Skin of body (tissue), 2 donors: ENCODE results near the gene HAL. TPM values are rescaled to one million over a fixed set of nuclear protein-coding genes. Genes with fewer than 3 reads are reported as not detected.

Experiments
- DNase-seq: peaks from one replicate; lab custom pipeline; 2025; lab: John Stamatoyannopoulos, UW
- total RNA-seq: library from RNA; depleted of rRNA; stranded (reverse); fragments of >200 nt; gene quantifications from one replicate; pipeline ENCODE4 v1.2.3, GENCODE V29; 2014

The HAL gene
- total RNA-seq: 26.6 TPM

DNA sequence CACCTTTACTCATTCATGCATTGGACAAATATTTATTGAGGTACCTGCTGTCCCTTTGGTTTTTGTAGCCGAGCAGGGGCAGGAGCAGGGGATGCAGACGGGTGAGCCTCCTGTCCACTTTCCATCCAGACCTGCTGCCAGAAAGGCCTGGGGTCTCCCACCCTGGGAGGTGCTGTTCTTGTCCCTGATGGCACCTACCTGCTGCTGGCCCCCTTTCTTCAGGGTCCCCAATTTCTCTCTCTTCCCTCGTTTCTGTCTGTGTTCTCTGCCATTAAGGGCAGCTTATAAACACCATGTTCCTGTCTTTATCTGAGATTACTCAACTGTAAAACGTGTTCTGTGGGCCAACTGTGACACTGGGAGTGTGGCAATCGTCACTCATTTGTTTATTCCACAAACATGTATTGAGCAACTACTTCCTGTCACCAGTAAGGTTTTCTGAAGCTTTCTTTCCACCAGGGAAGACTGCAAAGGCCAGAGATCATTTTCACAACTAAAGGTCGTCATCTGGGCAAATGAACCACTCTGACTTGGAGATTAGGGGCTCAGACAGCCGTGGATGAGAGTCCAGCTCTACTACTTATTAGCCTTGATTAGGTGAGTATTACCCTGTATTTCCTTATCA, at the start of gene HAL:
Gene HAL, minus strand, starts transcription at position 311 of the 625 bp plus-strand sequence. CDS start 434 bp downstream, outside the sequence.
- DNase-seq: no peak

GRCh38 chr12:96045566-96045965, 49.4 kb upstream of the HAL start:
- DNase-seq: no peak

GRCh38 chr12:96044943-96045290, 48.8 kb upstream of the HAL start:
- DNase-seq: no peak

DNA sequence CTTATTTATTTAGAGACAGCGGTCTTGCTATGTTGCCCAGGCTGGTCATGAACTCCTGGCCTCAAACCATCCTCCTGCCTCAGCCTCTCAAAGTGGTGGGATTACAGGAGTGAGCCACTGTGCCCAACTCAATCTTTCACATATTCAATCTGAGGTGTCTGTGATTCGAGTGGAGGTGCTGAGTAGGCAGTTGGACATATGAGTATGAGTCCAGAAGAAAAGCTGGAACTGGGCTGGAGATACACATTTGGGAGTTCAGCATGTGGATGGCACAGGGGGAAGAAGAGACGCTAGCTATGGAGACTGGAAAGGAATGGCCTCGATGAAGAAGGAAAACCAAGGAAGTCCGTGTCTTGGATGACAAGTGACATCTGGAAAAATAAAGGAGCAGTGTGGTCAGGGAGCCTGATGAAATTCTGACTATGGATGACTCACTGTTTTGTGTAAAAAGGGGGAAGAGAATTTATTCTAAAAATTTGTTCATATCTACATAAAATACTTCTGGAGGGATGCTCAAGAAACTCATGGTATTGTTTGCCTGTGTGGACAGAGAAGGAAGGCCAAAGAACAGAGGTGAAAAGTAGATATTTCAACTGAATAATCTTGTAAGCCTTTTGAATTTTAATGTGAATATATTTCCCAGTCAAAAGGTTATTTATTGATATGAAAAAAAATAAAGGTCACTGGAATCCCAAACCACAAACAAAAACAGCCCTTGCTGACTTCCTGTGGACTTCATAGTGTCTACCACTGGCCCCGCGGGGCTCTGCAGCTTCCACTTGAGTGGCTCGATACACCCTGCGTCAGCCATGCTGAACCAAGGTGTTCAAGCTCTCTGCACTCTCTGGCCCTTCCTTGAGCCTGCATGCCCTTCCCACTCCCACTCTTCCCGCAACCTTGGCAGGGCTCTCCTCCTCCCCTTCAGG, 48.1 kb upstream of the HAL start:
- DNase-seq: no peak

DNA sequence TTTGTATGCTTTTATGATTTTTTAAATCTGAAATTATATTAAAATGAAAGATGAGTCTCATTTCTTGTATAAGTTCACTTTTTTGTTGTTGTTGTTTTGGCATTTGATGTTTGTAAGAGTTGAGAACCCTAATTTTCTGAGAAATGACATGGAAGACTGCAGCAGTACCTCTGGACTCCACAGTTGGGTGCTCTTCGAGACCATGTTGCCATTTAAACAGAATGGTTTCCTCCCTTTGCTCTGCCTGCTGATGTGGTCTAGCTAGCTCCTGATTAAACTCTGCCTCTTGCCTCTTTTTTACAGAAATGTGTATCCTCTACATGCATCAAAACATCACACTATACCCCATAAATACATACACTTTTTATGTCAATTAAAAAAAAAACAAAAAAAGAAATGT, 45.0 kb upstream of the HAL start:
- no peak for DNase-seq

GRCh38 chr12:96040305-96041133, 44.4 kb upstream of the HAL start:
- no peak for DNase-seq

DNA sequence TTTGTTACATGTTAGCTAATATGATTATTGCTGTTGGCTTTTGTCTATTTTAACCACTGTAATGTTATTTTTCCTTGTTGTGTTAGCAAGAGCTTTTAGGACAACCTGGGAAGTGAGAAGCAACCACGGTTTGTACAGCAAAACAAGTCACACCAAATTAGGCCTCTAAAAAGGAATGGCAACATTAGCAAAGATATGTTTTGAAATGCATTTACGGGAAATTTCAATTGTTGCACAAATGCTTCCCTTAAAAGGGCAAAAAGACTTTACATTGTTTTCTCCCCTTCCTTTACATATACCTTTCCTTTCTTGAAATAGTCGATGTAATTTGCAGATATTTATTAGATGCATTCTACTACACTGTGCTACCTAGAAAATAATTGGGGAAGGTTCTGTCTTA, 43.4 kb upstream of the HAL start:
- no peak for DNase-seq

- DNase-seq: no peak
Measured at GRCh38 chr12:96036765-96037455, 40.8 kb upstream of the HAL start.

- DNase-seq: peak; percentile 99
Measured at GRCh38 chr12:96035283-96036236, 39.4 kb upstream of the HAL start, which contains the start of gene LTA4H. TSS of gene LTA4H (minus strand) at chr12:96035587. CDS start at chr12:96035519, 68 bp downstream.

GRCh38 chr12:96034621-96035282, 38.6 kb upstream of the HAL start:
- DNase-seq: no peak

DNA sequence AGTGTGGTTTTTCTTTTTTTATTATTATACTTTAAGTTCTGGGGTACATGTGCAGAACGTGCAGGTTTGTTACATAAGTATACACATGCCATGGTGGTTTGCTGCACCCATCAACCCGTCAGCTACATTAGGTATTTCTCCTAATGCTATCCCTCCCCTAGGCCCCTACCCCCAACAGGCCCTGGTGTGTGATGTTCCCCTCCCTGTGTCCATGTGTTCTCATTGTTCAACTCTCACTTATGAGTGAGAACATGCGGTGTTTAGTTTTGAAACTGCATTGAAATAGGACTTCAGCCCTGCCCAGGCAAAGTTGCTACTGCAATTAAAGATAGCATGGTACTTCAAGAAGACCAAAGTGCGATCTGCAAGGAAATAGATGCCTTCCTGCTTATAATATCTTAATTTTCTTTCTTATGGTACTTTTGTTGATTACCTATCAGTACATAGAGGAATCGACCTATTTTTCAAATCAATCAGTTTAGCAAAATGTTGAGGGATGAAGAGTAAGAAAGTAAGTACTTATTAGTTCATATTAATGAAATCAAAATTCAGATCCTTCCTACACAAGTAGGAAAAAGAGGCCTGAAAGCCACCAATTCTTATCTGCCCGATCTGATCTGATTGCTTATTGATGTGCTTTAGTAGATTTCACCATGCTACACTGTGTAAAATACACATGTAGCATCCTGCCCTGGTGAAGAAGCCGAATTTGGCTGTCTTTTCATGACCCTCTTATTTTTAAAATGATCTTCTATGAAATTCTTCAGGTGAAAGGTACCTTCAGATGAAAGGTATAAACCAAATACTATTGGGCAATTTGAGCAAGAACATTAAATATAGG, 37.6 kb upstream of the HAL start:
- no peak for DNase-seq

DNA sequence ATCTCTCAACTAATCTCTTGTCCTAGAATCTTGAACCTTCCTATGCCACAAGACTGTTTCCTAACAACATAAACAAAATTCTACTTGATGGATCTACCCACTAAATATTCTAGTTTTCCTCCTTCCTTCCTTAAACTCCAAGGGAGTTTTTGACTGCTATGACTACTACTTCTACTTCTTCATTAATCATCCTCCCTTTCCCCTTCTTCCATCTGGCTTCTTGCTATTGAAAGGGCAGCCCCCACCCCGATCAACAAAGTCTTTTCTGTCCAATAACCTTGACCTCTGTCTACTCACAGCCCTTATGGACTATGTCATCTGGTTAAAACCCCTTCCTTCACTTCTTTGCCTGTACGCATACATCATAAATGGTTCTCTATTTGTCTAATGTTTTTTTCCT, 33.7 kb upstream of the HAL start:
- DNase-seq: no peak

GRCh38 chr12:96028538-96028937, 32.4 kb upstream of the HAL start:
- no peak for DNase-seq

DNA sequence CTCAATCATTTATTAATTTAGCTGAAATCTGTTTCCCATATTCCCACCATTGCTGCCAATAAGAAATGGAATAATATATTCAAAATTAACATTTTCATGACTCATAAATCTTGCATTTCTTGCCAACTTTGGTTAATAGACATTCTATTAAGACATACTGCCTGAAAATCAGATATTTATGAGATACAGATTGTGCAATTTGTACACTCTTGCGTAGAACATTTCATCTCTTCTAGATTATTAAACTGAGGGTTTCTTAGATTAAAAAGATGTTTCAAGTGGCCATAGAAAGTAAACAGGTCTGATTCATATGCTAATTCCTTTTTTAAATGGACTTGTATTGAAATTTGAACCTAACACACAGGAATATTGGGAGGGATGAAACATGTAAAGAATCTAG, 30.2 kb upstream of the HAL start:
- no peak for DNase-seq

DNA sequence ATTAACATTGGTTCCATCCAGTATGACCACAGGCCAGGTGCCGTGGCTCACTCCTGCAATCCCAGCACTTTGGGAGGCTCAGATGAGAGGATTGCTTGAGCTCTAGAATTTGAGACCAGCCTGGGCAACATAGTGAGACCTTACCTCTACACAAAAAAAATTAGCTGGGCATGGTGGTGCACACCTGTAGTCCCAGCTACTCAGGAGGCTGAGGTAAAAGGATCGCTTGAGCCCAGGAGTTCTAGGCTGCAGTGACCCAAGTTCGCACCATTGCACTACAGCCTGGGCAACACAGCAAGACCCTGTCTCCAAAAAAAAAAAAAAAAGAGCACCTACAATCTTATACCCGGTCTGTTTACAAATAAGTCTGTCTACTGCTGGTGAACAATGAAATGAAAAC, 29.4 kb upstream of the HAL start:
- DNase-seq: no peak

GRCh38 chr12:96020314-96021003, 24.3 kb upstream of the HAL start:
- DNase-seq: no peak

DNA sequence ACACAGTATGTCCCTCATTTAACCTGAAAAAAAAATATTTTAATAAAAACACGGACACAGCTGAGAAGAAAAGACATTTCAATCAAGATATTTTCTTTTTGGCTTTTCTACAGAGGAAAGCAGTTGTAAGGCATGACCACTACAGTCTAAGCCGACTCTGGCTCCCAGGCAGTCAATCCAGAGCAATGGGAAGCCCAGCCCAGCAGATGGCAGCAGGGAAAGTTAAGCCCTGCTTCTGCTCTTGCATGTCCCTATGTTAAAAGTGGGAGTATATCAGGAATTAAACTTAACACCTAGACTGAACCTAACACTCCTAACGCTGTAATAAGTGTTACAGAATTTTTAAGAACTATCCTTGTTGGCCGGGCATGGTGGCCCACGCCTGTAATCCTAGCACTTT, 19.5 kb upstream of the HAL start:
- DNase-seq: no peak

- no peak for DNase-seq
Measured at GRCh38 chr12:96014943-96015599, 18.9 kb upstream of the HAL start.
